Measurements from ENCODE around the gene ST6GAL2. TPM values are rescaled to one million over a fixed set of nuclear protein-coding genes. Genes with fewer than 3 reads are reported as not detected.

Gene ST6GAL2
- total and polyA plus RNA-seq, 2 experiments from 2014 or later: 13.4 to 25.7 TPM

- no peak for TF ChIP-seq CTCF (conservative IDR thresholded peaks at IDR 0.05; ENCODE audit: low read depth in 2 of 2)
- H3K36me3 Mint-ChIP-seq (ENCODE audit: low read depth): peaks cover 12% of the 10 kb centered on the region; the same call in 2 of the 3 replicates
- no peak overlapping the region for H3K4me3 Mint-ChIP-seq
- H3K27ac Mint-ChIP-seq: no peak overlapping the region
- no peaks in the 10 kb centered on the region for H3K27me3 ChIP-seq (ENCODE audit: insufficient read depth)
- no peaks in the 10 kb centered on the region for H3F3A ChIP-seq (replicated peaks; ENCODE audit: low read depth)
- ATAC-seq (no peak), DNase-seq (ENCODE audit: low spot score) (no peak)
- H3K36me3 ChIP-seq (ENCODE audit: insufficient read depth): no peaks in the 10 kb centered on the region
- no peaks in the 10 kb centered on the region for H3K9me2 ChIP-seq (ENCODE audit: insufficient read depth)
- no peaks in the 10 kb centered on the region for H3K27me3 Mint-ChIP-seq (ENCODE audit: insufficient read depth, low read depth, poor library complexity)
- H3K4me2 ChIP-seq: no peak overlapping the region
- no peak overlapping the region for H3K27ac ChIP-seq (ENCODE audit: low read depth)
- H3K4me1 ChIP-seq (ENCODE audit: insufficient read depth): no peaks in the 10 kb centered on the region
- H3K79me2 ChIP-seq (replicated peaks; ENCODE audit: insufficient read depth): no peaks in the 10 kb centered on the region
- H3K9me3 Mint-ChIP-seq: no peaks in the 10 kb centered on the region
- H2AFZ ChIP-seq: no peak overlapping the region
- H4K20me1 ChIP-seq (replicated peaks; ENCODE audit: insufficient read depth): no peaks in the 10 kb centered on the region; the same call in 1 of the 2 replicates
- no peaks in the 10 kb centered on the region for H3K4me1 Mint-ChIP-seq
- no peak overlapping the region for H3K4me3 ChIP-seq
These were observed 52.7 kb downstream of the ST6GAL2 start for GRCh38 chr2:106833256-106833655.

GRCh38 chr2:106831816-106832569, 54.0 kb downstream of the ST6GAL2 start:
- Histone ChIP-seq H3K27me3 (ENCODE audit: insufficient read depth) (no peaks in the 10 kb centered on the region), H3K79me2 (replicated peaks; ENCODE audit: insufficient read depth) (no peaks in the 10 kb centered on the region), H3K4me1 (ENCODE audit: insufficient read depth) (no peaks in the 10 kb centered on the region), H3K9me2 (ENCODE audit: insufficient read depth) (0 out of 2 replicates have a peak, but pooled peaks cover 5% of the 10 kb centered on the region), H4K20me1 (replicated peaks; ENCODE audit: insufficient read depth) (no peaks in the 10 kb centered on the region; the same call in 1 of the 2 replicates), H3K4me2 (no peak overlapping the region), H3F3A (replicated peaks; ENCODE audit: low read depth) (no peaks in the 10 kb centered on the region), H3K36me3 (ENCODE audit: insufficient read depth) (no peaks in the 10 kb centered on the region), H3K4me3 (no peak overlapping the region), H2AFZ (no peak overlapping the region), H3K27ac (ENCODE audit: low read depth) (no peak overlapping the region)
- Mint-ChIP-seq H3K4me3 (no peak overlapping the region), H3K36me3 (ENCODE audit: low read depth) (peaks cover 21% of the 10 kb centered on the region), H3K4me1 (no peaks in the 10 kb centered on the region), H3K27ac (no peak overlapping the region; the same call in 1 of the 2 replicates), H3K27me3 (ENCODE audit: insufficient read depth, low read depth, poor library complexity) (no peaks in the 10 kb centered on the region), H3K9me3 (no peaks in the 10 kb centered on the region)
- no peak for ATAC-seq
- DNase-seq (ENCODE audit: low spot score): no peak
- TF ChIP-seq JUNB (IDR thresholded peaks at IDR 0.05; ENCODE audit: unreplicated experiment) (no peak), CREB1 (CRISPR knock-in tag; IDR thresholded peaks at IDR 0.05; ENCODE audit: low read depth) (no peak), STAT1 (IDR thresholded peaks at IDR 0.05; ENCODE audit: unreplicated experiment) (no peak), ZNF462 (CRISPR knock-in tag; IDR thresholded peaks at IDR 0.05) (no peak), ETS1 (IDR thresholded peaks at IDR 0.05) (no peak), EZH2 (IDR thresholded peaks at IDR 0.05; ENCODE audit: low read depth, unreplicated experiment) (no peak), EZH2phosphoT487 (IDR thresholded peaks at IDR 0.05; ENCODE audit: unreplicated experiment) (no peak), ZNF114 (CRISPR knock-in tag; IDR thresholded peaks at IDR 0.05) (no peak), POLR2AphosphoS5 (IDR thresholded peaks at IDR 0.05; ENCODE audit: low read depth) (no peak)
